WTC11 (cell line): ENCODE results near the gene CD200R1.

Experiments
- CREB1 ChIP-seq: sonication (generic); formaldehyde crosslinking; IDR thresholded peaks from 2 replicates; pipeline ENCODE4 v1.8.0; 2023; ENCODE audit warnings: mild to moderate bottlenecking, missing genetic modification reagents
- CREM ChIP-seq: sonication (generic); formaldehyde crosslinking; IDR thresholded peaks from 2 replicates; pipeline ENCODE4 v1.8.1; 2022; ENCODE audit warnings: mild to moderate bottlenecking, missing genetic modification reagents, moderate library complexity
- SMAD4 ChIP-seq: sonication (generic); formaldehyde crosslinking; IDR thresholded peaks from 2 replicates; pipeline ENCODE4 v1.8.0; 2022; ENCODE audit warnings: mild to moderate bottlenecking, missing genetic modification reagents
- TF ChIP-seq, protein P1 (sequence below): fragments of 200-600 bp; IDR thresholded peaks from 2 replicates; pipeline ENCODE4 v1.8.0; 2022; ENCODE audit warnings: antibody characterized with exemption

DNA sequence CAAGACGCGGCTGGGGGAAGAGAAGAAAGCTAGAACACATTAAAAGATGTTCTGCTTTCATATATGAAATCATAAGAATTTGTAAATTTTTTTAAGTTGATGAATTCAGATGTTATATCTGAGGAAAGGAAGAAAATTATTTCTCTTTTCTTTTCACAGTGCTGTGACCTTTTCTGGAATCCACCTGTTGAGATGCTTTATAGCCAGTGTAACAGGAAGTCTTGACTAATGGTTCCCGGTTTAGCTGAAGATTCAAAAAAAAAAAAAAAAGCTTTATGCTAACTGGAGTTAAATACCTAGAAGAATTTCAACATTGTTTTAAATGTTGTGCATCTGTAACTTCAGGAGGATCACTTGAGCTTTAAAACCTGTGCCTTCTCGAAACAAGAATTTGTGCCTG, 25.8 kb upstream of the CD200R1 start:
- TF ChIP-seq, protein P1, sequence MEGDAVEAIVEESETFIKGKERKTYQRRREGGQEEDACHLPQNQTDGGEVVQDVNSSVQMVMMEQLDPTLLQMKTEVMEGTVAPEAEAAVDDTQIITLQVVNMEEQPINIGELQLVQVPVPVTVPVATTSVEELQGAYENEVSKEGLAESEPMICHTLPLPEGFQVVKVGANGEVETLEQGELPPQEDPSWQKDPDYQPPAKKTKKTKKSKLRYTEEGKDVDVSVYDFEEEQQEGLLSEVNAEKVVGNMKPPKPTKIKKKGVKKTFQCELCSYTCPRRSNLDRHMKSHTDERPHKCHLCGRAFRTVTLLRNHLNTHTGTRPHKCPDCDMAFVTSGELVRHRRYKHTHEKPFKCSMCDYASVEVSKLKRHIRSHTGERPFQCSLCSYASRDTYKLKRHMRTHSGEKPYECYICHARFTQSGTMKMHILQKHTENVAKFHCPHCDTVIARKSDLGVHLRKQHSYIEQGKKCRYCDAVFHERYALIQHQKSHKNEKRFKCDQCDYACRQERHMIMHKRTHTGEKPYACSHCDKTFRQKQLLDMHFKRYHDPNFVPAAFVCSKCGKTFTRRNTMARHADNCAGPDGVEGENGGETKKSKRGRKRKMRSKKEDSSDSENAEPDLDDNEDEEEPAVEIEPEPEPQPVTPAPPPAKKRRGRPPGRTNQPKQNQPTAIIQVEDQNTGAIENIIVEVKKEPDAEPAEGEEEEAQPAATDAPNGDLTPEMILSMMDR: no peak
- no peak for TF ChIP-seq SMAD4
- TF ChIP-seq CREB1 (CRISPR knock-in tag): no peak
- no peak for TF ChIP-seq CREM
